Mammary epithelial cell (primary cell): ENCODE data around the gene SLIRP.

ENCODE experiments used
- EZH2 ChIP-seq: IDR thresholded peaks from 2 replicates; pipeline ENCODE4 v1.6.1; 2012; ENCODE audit warnings: low read length, inconsistent platforms, borderline replicate concordance
- TF ChIP-seq, protein P1 (sequence below), 2 donors: IDR thresholded peaks in 1 of 2; conservative IDR thresholded peaks in 1 of 2; 2 replicates each; pipeline ENCODE4 v1.5.1; 2011 to 2012; ENCODE audit warnings: inconsistent platforms in 2 of 2, low read length in 2 of 2, mild to moderate bottlenecking in 2 of 2, control low read depth in 1 of 2, low read depth in 1 of 2; ENCODE audit not compliant: insufficient read depth in 1 of 2; ENCODE audit errors: extremely low read depth in 1 of 2

DNA sequence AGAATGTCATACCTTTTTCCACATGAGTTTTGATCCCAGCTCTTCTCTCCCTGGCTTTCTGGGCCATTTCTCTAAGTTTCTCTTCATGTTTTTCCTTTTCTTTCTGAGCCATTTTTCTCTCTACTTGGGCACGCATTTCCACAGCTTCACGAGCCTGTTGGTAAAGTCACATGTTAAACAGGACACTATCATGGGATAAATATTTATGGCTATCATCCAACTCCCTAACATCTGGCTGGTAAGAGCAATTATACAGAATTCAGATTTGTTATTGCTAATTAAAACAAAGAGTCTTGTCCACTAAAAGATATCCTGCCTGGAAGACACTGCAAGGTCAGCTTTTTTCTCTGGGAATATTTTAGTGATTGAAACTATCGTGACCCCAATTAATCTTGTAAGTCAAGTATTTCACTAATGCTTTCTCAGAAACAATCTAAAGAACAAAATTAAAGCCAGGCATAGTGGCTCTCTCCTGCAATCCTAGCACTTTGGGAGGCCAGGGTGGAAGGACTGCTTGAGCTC lies 23.1 kb downstream of the SLIRP start:
- TF ChIP-seq, protein P1, sequence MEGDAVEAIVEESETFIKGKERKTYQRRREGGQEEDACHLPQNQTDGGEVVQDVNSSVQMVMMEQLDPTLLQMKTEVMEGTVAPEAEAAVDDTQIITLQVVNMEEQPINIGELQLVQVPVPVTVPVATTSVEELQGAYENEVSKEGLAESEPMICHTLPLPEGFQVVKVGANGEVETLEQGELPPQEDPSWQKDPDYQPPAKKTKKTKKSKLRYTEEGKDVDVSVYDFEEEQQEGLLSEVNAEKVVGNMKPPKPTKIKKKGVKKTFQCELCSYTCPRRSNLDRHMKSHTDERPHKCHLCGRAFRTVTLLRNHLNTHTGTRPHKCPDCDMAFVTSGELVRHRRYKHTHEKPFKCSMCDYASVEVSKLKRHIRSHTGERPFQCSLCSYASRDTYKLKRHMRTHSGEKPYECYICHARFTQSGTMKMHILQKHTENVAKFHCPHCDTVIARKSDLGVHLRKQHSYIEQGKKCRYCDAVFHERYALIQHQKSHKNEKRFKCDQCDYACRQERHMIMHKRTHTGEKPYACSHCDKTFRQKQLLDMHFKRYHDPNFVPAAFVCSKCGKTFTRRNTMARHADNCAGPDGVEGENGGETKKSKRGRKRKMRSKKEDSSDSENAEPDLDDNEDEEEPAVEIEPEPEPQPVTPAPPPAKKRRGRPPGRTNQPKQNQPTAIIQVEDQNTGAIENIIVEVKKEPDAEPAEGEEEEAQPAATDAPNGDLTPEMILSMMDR (conservative IDR thresholded peaks at IDR 0.05 in 1 of 2, IDR thresholded peaks at IDR 0.05 in 1 of 2; ENCODE audit: extremely low read depth in 1 of 2, insufficient read depth in 1 of 2, low read depth in 1 of 2, low read length in 2 of 2) = no peak
- TF ChIP-seq EZH2 = no peak
